Measurements from ENCODE around the gene HS3ST2.

Gene HS3ST2

DNA sequence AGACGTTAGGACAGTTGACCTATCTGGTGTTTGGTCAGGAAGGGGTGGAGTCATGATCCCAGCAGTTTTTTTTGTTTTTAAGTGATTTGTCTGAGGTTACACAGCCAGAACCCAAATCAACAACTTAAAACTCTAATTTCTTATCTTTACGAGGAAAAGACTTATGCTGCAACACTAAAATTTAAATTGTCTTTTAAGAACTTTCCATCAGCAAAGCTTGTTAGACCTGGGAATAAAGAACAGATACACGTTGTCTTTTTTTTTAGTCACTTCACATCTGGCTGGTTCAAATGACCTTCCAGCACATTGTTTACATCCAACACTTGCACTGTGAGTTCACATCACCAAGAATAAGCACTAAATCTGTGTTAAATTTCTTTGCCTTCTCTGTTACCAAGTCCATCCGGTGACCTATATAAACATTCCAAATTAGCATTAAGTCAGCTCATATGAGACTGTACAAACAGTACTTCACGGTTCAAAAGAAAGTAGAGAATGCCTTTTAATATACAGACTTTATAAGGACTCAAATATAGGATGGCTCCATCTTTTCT, 115.0 kb downstream of the HS3ST2 start:
- H3K27me3 ChIP-seq (ENCODE audit: insufficient read depth, low read length, poor library complexity) = no peaks in the 10 kb centered on the region
- no peak overlapping the region for H3K9ac ChIP-seq (ENCODE audit: low read length)
- no peak overlapping the region for H3K4ac ChIP-seq (ENCODE audit: low read depth, low read length)
- H3K18ac ChIP-seq (ENCODE audit: low read length) = no peak overlapping the region
- H3K79me1 ChIP-seq (ENCODE audit: low read length) = no peaks in the 10 kb centered on the region
- no peak overlapping the region for H2BK120ac ChIP-seq (ENCODE audit: low read depth, low read length)
- H4K8ac ChIP-seq (ENCODE audit: low read depth, low read length) = no peak overlapping the region
- H3K23ac ChIP-seq (ENCODE audit: low read length) = no peak overlapping the region
- no peak overlapping the region for H2BK15ac ChIP-seq (replicated peaks; ENCODE audit: low read depth)
- WGBS (ENCODE audit: extremely low coverage, insufficient coverage, low lambda C conversion rate) = no CpG with 5 or more reads among the region's 5 CpGs
- no peak for DNase-seq
- H3K36me3 ChIP-seq (ENCODE audit: control insufficient read depth, insufficient read depth, low read length) = no peaks in the 10 kb centered on the region
- H3K27ac ChIP-seq (ENCODE audit: low read depth, low read length) = no peak overlapping the region
- H3K4me2 ChIP-seq (ENCODE audit: low read length) = no peak overlapping the region
- H2AK5ac ChIP-seq (ENCODE audit: low read length) = no peak overlapping the region
- H2BK5ac ChIP-seq (ENCODE audit: low read length) = no peak overlapping the region
- no peaks in the 10 kb centered on the region for H3K79me2 ChIP-seq (ENCODE audit: control insufficient read depth, insufficient read depth, low read length)
- H3K4me1 ChIP-seq (ENCODE audit: control insufficient read depth, low read depth, low read length) = no peaks in the 10 kb centered on the region
- no peak overlapping the region for H4K5ac ChIP-seq (ENCODE audit: low read length)
- no peak overlapping the region for H3K56ac ChIP-seq (ENCODE audit: low read length)
- no peak overlapping the region for H3K4me3 ChIP-seq (ENCODE audit: low read length)

DNA sequence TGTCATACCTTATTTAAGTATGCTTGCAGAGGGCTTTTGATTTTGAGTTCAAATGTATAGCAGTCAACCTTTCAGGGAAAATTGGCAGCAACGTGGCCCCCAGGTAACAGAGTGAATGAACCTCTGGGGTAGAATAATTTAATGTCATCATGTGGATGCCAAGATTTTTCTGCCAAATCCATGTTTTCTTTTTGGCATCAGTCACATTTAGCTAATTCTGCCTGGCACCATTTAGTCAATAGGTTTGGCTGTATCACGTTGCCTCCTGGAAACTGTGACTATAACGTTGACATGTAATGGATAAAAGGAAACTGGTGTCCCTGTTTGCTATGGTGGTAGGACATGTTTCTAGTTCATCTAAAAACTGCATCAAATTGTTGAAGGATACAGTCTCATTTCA, 115.5 kb downstream of the HS3ST2 start:
- no peak overlapping the region for H4K5ac ChIP-seq (ENCODE audit: low read length)
- no peak overlapping the region for H3K4me3 ChIP-seq (ENCODE audit: low read length)
- H3K79me2 ChIP-seq (ENCODE audit: control insufficient read depth, insufficient read depth, low read length) = no peaks in the 10 kb centered on the region
- H2BK120ac ChIP-seq (ENCODE audit: low read depth, low read length) = no peak overlapping the region
- H3K4me1 ChIP-seq (ENCODE audit: control insufficient read depth, low read depth, low read length) = no peaks in the 10 kb centered on the region
- no peak overlapping the region for H3K18ac ChIP-seq (ENCODE audit: low read length)
- no peak overlapping the region for H3K27ac ChIP-seq (ENCODE audit: low read depth, low read length)
- H3K9ac ChIP-seq (ENCODE audit: low read length) = no peak overlapping the region
- no peak overlapping the region for H3K4me2 ChIP-seq (ENCODE audit: low read length)
- H3K36me3 ChIP-seq (ENCODE audit: control insufficient read depth, insufficient read depth, low read length) = no peaks in the 10 kb centered on the region
- no peaks in the 10 kb centered on the region for H3K79me1 ChIP-seq (ENCODE audit: low read length)
- no peak overlapping the region for H3K23ac ChIP-seq (ENCODE audit: low read length)
- no peak overlapping the region for H4K8ac ChIP-seq (ENCODE audit: low read depth, low read length)
- WGBS (ENCODE audit: extremely low coverage, insufficient coverage, low lambda C conversion rate) = no CpG with 5 or more reads among the region's 3 CpGs
- DNase-seq = no peak
- no peak overlapping the region for H2AK5ac ChIP-seq (ENCODE audit: low read length)
- no peak overlapping the region for H2BK5ac ChIP-seq (ENCODE audit: low read length)
- H3K27me3 ChIP-seq (ENCODE audit: insufficient read depth, low read length, poor library complexity) = no peaks in the 10 kb centered on the region
- no peak overlapping the region for H3K4ac ChIP-seq (ENCODE audit: low read depth, low read length)
- no peak overlapping the region for H2BK15ac ChIP-seq (replicated peaks; ENCODE audit: low read depth)
- H3K56ac ChIP-seq (ENCODE audit: low read length) = no peak overlapping the region

DNA sequence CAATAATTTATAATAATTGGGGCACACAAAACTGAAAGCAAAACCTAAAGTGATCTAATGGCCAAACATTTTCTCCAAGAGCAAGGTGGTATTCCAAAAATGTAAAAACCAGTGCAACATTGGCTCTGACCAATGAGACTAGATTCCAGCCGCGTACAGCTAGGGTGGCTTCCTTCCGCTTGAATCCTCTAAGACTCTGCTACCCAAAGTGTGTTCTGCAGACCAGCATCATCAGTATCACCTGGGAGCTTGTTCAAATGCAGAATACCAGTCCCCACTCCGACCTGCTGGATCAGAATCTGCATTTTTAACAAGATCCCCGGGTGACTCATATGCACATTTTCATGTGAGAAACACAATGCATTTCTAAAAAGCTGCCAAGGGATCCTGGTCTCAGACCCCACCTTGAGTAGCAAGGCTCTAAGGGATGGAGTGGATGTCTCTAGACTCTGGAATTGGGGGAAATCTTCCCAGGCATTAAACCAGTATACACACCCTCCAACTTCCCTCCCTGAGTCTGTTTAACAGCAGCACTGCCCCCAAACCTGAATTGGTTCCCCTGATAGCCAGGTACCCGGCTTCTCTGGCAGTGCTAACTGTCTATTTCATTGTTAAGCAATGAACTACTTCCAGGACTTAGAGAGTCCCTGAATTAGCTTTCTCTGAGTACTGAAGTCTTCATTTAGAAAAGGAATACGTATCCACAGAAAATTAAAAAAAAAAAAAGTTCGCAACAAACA, 118.2 kb downstream of the HS3ST2 start:
- H2BK15ac ChIP-seq (replicated peaks; ENCODE audit: low read depth) = no peak overlapping the region
- H2BK5ac ChIP-seq (ENCODE audit: low read length) = no peak overlapping the region
- no peak overlapping the region for H2BK120ac ChIP-seq (ENCODE audit: low read depth, low read length)
- no peak overlapping the region for H3K18ac ChIP-seq (ENCODE audit: low read length)
- H3K4me2 ChIP-seq (ENCODE audit: low read length) = no peak overlapping the region
- no CpG with 5 or more reads among the region's 8 CpGs for WGBS (ENCODE audit: extremely low coverage, insufficient coverage, low lambda C conversion rate)
- H3K27me3 ChIP-seq (ENCODE audit: insufficient read depth, low read length, poor library complexity) = no peaks in the 10 kb centered on the region
- no peak overlapping the region for H3K27ac ChIP-seq (ENCODE audit: low read depth, low read length)
- no peaks in the 10 kb centered on the region for H3K79me2 ChIP-seq (ENCODE audit: control insufficient read depth, insufficient read depth, low read length)
- H3K79me1 ChIP-seq (ENCODE audit: low read length) = no peaks in the 10 kb centered on the region
- no peak overlapping the region for H3K56ac ChIP-seq (ENCODE audit: low read length)
- H3K4me3 ChIP-seq (ENCODE audit: low read length) = no peak overlapping the region
- H3K9ac ChIP-seq (ENCODE audit: low read length) = no peak overlapping the region
- H4K8ac ChIP-seq (ENCODE audit: low read depth, low read length) = no peak overlapping the region
- H3K4me1 ChIP-seq (ENCODE audit: control insufficient read depth, low read depth, low read length) = no peaks in the 10 kb centered on the region
- H3K23ac ChIP-seq (ENCODE audit: low read length) = no peak overlapping the region
- DNase-seq = peak; percentile 10
- H3K36me3 ChIP-seq (ENCODE audit: control insufficient read depth, insufficient read depth, low read length) = peaks cover 1% of the 10 kb centered on the region
- no peak overlapping the region for H3K4ac ChIP-seq (ENCODE audit: low read depth, low read length)
- H2AK5ac ChIP-seq (ENCODE audit: low read length) = no peak overlapping the region
- no peak overlapping the region for H4K5ac ChIP-seq (ENCODE audit: low read length)

DNA sequence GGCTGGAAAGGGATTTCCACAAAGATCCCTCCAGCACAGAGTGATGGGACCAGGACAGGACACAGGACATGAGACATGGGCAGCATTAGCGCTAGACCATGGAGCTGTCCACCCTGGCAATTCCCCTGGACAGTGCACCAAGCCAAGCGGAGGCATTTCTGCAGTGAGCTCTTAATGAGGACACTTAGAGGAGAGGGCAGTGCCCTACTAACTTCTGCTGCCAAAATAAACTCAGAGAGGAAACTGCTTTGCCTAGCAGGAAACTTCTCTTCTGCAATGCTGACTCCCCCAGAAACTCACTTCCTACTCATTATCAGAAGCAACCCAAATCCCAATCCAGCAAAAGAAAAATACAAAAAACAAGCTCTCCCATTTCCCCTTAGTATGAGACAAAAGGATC, 119.2 kb downstream of the HS3ST2 start:
- Histone ChIP-seq H3K36me3 (ENCODE audit: control insufficient read depth, insufficient read depth, low read length) (peaks cover 1% of the 10 kb centered on the region), H4K5ac (ENCODE audit: low read length) (no peak overlapping the region), H3K4me3 (ENCODE audit: low read length) (no peak overlapping the region), H2BK120ac (ENCODE audit: low read depth, low read length) (no peak overlapping the region), H3K27me3 (ENCODE audit: insufficient read depth, low read length, poor library complexity) (no peaks in the 10 kb centered on the region), H3K79me2 (ENCODE audit: control insufficient read depth, insufficient read depth, low read length) (no peaks in the 10 kb centered on the region), H3K9ac (ENCODE audit: low read length) (no peak overlapping the region), H2BK15ac (replicated peaks; ENCODE audit: low read depth) (no peak overlapping the region), H2AK5ac (ENCODE audit: low read length) (no peak overlapping the region), H3K4ac (ENCODE audit: low read depth, low read length) (no peak overlapping the region), H2BK5ac (ENCODE audit: low read length) (no peak overlapping the region), H3K79me1 (ENCODE audit: low read length) (no peaks in the 10 kb centered on the region), H3K56ac (ENCODE audit: low read length) (no peak overlapping the region), H3K23ac (ENCODE audit: low read length) (no peak overlapping the region), H3K27ac (ENCODE audit: low read depth, low read length) (no peak overlapping the region), H3K18ac (ENCODE audit: low read length) (no peak overlapping the region), H3K4me1 (ENCODE audit: control insufficient read depth, low read depth, low read length) (no peaks in the 10 kb centered on the region), H3K4me2 (ENCODE audit: low read length) (no peak overlapping the region), H4K8ac (ENCODE audit: low read depth, low read length) (no peak overlapping the region)
- no CpG with 5 or more reads among the region's 2 CpGs for WGBS (ENCODE audit: extremely low coverage, insufficient coverage, low lambda C conversion rate)
- no peak for DNase-seq

DNA sequence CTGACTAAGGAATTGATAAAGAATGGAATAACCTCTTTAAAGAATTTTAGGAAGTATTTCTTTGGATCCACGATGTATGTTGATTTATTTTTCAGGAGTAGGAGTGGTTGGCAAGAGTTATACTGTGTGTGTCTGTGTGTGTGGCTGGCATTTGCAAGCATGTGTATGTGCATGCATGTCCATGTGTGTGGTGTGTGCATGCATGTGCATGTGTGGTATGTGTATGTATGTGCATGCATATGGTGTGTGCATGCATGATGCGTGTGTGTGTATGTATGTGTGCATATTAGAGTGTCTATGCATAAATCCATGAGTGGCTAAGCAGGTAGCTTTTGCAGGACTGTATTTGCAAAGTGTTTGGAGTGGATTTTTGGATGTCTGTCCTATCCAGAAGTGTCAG, 120.8 kb downstream of the HS3ST2 start:
- Histone ChIP-seq H3K9ac (ENCODE audit: low read length) (no peak overlapping the region), H4K8ac (ENCODE audit: low read depth, low read length) (no peak overlapping the region), H3K56ac (ENCODE audit: low read length) (no peak overlapping the region), H3K79me1 (ENCODE audit: low read length) (no peaks in the 10 kb centered on the region), H3K27me3 (ENCODE audit: insufficient read depth, low read length, poor library complexity) (no peaks in the 10 kb centered on the region), H2BK5ac (ENCODE audit: low read length) (no peak overlapping the region), H2BK15ac (replicated peaks; ENCODE audit: low read depth) (no peak overlapping the region), H3K23ac (ENCODE audit: low read length) (no peak overlapping the region), H3K36me3 (ENCODE audit: control insufficient read depth, insufficient read depth, low read length) (peaks cover 1% of the 10 kb centered on the region), H3K4me2 (ENCODE audit: low read length) (no peak overlapping the region), H3K79me2 (ENCODE audit: control insufficient read depth, insufficient read depth, low read length) (no peaks in the 10 kb centered on the region), H2AK5ac (ENCODE audit: low read length) (no peak overlapping the region), H3K4ac (ENCODE audit: low read depth, low read length) (no peak overlapping the region), H2BK120ac (ENCODE audit: low read depth, low read length) (no peak overlapping the region), H3K4me1 (ENCODE audit: control insufficient read depth, low read depth, low read length) (no peaks in the 10 kb centered on the region), H3K18ac (ENCODE audit: low read length) (no peak overlapping the region), H3K4me3 (ENCODE audit: low read length) (no peak overlapping the region), H3K27ac (ENCODE audit: low read depth, low read length) (no peak overlapping the region), H4K5ac (ENCODE audit: low read length) (no peak overlapping the region)
- DNase-seq = no peak
- no CpG with 5 or more reads among the region's 2 CpGs for WGBS (ENCODE audit: extremely low coverage, insufficient coverage, low lambda C conversion rate)

DNA sequence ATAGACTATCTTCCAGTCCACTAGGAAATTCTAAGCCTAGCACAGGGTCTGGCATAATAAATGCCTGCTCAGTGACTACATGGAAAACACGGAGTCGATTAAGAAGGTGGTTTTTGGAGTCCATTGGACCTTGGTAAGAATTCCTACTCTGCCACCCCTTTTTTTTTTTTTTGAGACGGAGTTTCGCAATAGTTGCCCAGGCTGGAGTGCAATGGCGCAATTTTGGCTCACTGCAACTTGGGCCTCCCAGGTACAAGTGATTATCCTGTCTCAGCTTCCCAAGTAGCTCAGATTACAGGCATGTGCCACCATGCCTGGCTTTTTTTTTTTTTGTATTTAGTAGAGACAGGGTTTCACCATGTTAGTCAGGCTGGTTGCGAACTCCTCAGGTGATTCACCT, 123.2 kb downstream of the HS3ST2 start:
- Histone ChIP-seq H3K79me2 (ENCODE audit: control insufficient read depth, insufficient read depth, low read length) (no peaks in the 10 kb centered on the region), H2AK5ac (ENCODE audit: low read length) (no peak overlapping the region), H3K4me2 (ENCODE audit: low read length) (no peak overlapping the region), H3K27ac (ENCODE audit: low read depth, low read length) (no peak overlapping the region), H3K4ac (ENCODE audit: low read depth, low read length) (no peak overlapping the region), H3K9ac (ENCODE audit: low read length) (no peak overlapping the region), H3K36me3 (ENCODE audit: control insufficient read depth, insufficient read depth, low read length) (peaks cover 1% of the 10 kb centered on the region), H4K5ac (ENCODE audit: low read length) (no peak overlapping the region), H2BK120ac (ENCODE audit: low read depth, low read length) (no peak overlapping the region), H2BK5ac (ENCODE audit: low read length) (no peak overlapping the region), H3K18ac (ENCODE audit: low read length) (no peak overlapping the region), H3K23ac (ENCODE audit: low read length) (no peak overlapping the region), H3K56ac (ENCODE audit: low read length) (no peak overlapping the region), H2BK15ac (replicated peaks; ENCODE audit: low read depth) (no peak overlapping the region), H3K79me1 (ENCODE audit: low read length) (no peaks in the 10 kb centered on the region), H3K4me1 (ENCODE audit: control insufficient read depth, low read depth, low read length) (no peaks in the 10 kb centered on the region), H4K8ac (ENCODE audit: low read depth, low read length) (no peak overlapping the region), H3K27me3 (ENCODE audit: insufficient read depth, low read length, poor library complexity) (no peaks in the 10 kb centered on the region), H3K4me3 (ENCODE audit: low read length) (no peak overlapping the region)
- DNase-seq = no peak
- WGBS (ENCODE audit: extremely low coverage, insufficient coverage, low lambda C conversion rate) = no CpG with 5 or more reads among the region's 6 CpGs
